BJ (cell line): ENCODE measurements around the gene PLA2G2E. TPM values are rescaled to one million over a fixed set of nuclear protein-coding genes. Genes with fewer than 3 reads are reported as not detected.
A peak's percentile ranks its signal among the peaks of the same experiment; 100 is the strongest.

ENCODE experiments used
- CTCF ChIA-PET: fragments of 350-600 bp; formaldehyde crosslinking; extraction: SDS; loops from one replicate; lab custom pipeline; 2021; ENCODE audit warnings: antibody characterized with exemption, inconsistent platforms; lab: Yijun Ruan, JAX
- POLR2A ChIA-PET: fragments of 300-600 bp; sonication (Branson Sonifier 250); formaldehyde crosslinking; extraction: SDS; loops from one replicate; lab custom pipeline; 2021; ENCODE audit warnings: antibody characterized with exemption; lab: Charles Lee
- DNase-seq: peaks from one replicate; pipeline ENCODE4 v3.0.0-alpha.2; 2011; ENCODE audit warnings: low read depth
- H3K27me3 ChIP-seq: 2 replicates; pipeline ENCODE4 v1.6.0; 2011; ENCODE audit warnings: low read length; ENCODE audit not compliant: control insufficient read depth, insufficient read depth
- H3K36me3 ChIP-seq: 2 replicates; pipeline ENCODE4 v1.5.1; 2011; ENCODE audit warnings: low read length; ENCODE audit not compliant: control insufficient read depth, insufficient read depth
- H3K4me3 ChIP-seq: 2 replicates; pipeline ENCODE4 v1.5.1; 2011; ENCODE audit warnings: low read depth, mild to moderate bottlenecking, control low read depth, low read length
- polyA plus RNA-seq: library from polyadenylated mRNA; depleted of rRNA; stranded (reverse); fragments of >200 nt; gene quantifications from 2 replicates; pipeline ENCODE4 v1.2.3, GENCODE V29; 2011
- TF ChIP-seq, protein P1 (sequence below): IDR thresholded peaks from 2 replicates; pipeline ENCODE4 v1.5.1; 2011; ENCODE audit warnings: low read depth, mild to moderate bottlenecking, control low read depth, inconsistent platforms, low read length, moderate library complexity; ENCODE audit not compliant: insufficient read depth

PLA2G2E gene
- polyA plus RNA-seq, 1 experiment = not detected

DNA sequence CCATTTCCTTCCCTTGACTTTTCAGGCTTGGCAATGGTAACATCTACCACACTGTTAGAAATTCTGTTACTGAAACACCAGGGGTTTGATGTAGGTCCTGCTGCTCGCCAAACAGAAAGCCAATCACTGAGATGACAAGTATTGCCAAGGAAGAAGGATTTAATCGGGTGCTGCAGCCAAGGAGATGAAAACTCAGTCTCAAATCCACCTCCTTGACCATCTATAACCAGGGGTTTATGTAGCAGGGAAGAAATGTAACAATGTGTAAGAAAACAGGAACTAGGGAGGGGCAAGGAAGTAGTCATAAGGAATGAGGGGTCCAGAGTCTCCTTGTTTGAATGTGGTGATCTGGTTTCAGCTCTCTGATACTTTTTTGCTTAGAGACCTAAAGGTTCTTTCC, 30.6 kb upstream of the PLA2G2E start:
- CTCF ChIA-PET = no interaction called here
- DNase-seq = no peak
- Histone ChIP-seq H3K36me3 (no peaks in the 10 kb centered on the region), H3K27me3 (peaks cover 3% of the 10 kb centered on the region; the same call in 1 of the 2 replicates), H3K4me3 (no peak overlapping the region)
- POLR2A ChIA-PET = no interaction called here
- TF ChIP-seq, protein P1, sequence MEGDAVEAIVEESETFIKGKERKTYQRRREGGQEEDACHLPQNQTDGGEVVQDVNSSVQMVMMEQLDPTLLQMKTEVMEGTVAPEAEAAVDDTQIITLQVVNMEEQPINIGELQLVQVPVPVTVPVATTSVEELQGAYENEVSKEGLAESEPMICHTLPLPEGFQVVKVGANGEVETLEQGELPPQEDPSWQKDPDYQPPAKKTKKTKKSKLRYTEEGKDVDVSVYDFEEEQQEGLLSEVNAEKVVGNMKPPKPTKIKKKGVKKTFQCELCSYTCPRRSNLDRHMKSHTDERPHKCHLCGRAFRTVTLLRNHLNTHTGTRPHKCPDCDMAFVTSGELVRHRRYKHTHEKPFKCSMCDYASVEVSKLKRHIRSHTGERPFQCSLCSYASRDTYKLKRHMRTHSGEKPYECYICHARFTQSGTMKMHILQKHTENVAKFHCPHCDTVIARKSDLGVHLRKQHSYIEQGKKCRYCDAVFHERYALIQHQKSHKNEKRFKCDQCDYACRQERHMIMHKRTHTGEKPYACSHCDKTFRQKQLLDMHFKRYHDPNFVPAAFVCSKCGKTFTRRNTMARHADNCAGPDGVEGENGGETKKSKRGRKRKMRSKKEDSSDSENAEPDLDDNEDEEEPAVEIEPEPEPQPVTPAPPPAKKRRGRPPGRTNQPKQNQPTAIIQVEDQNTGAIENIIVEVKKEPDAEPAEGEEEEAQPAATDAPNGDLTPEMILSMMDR = no peak

DNA sequence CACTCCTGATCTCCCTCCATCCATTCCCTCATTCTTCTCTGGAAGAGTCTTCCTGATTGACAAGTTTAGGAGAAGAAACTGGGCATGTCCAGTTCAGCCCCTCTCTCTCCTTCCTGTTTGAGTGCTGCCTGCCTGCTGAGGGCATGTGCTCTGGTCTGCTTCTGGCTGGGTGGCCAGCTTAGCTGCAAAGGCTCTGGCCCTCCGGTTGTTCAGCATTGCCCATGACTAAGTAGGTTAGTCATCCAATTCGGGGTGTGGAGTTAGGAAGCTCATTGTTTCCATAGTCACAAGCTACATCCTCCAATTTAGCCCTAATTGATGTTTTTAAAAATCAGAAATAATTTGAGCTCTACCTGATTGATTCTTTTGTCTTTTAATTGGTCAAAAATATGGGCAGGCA, 25.6 kb upstream of the PLA2G2E start:
- Histone ChIP-seq H3K4me3 (no peak overlapping the region), H3K36me3 (no peaks in the 10 kb centered on the region), H3K27me3 (no peaks in the 10 kb centered on the region; the same call in 1 of the 2 replicates)
- peak; percentile 7 for DNase-seq
- ChIA-PET CTCF (interaction anchor here (0.7 to 1.0 kb wide), 4 partner anchors 30 to 264 kb away, joined by 3 to 4 read pairs (median 3); no protein-coding TSS in a partner anchor), POLR2A (no interaction called here)
- TF ChIP-seq, protein P1 = no peak

DNA sequence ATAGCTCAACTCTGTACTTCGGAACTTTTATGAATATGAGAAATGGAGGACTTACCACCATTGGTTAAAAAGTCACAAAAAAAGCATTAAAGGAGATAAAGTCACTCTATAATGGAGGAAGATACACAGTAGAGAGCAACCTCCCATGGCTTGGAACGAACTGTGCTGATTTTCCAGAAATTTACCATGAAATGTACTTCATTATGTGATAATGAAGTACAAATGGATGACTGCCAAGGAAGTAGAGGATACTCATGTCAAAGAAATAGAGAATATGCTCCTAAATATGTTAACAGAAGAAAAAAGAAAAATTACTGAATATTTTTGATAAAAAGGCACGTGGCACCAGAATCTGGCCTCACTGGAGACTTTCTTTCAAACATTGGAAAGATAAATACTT, 23.6 kb upstream of the PLA2G2E start:
- no peak for DNase-seq
- H3K27me3 ChIP-seq = no peaks in the 10 kb centered on the region; the same call in 1 of the 2 replicates
- TF ChIP-seq, protein P1 = no peak
- no peaks in the 10 kb centered on the region for H3K36me3 ChIP-seq
- ChIA-PET CTCF (no interaction called here), POLR2A (no interaction called here)
- H3K4me3 ChIP-seq = no peak overlapping the region

DNA sequence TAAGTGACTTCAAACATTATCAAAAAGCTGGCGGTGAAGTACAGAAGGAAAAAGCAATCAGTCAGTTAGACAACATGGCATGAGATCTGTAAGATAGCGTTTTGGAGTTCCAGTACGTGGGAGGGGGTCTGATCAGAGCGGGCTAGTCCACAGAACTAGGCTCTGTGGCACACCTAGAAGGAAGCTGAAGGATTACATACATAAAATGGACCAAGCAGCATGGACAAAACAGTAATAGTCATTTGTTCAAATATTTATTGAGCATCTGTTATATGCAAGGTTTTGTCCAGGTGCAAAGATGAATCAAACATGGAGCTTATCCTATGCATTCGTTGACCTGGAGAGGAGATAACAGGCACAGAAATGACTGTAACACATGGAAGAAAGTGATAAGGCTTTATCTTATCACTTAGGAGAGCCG, 22.9 kb upstream of the PLA2G2E start:
- H3K27me3 ChIP-seq = no peaks in the 10 kb centered on the region; the same call in 1 of the 2 replicates
- no peak overlapping the region for H3K4me3 ChIP-seq
- ChIA-PET POLR2A (no interaction called here), CTCF (no interaction called here)
- TF ChIP-seq, protein P1 = no peak
- H3K36me3 ChIP-seq = no peaks in the 10 kb centered on the region
- DNase-seq = no peak

DNA sequence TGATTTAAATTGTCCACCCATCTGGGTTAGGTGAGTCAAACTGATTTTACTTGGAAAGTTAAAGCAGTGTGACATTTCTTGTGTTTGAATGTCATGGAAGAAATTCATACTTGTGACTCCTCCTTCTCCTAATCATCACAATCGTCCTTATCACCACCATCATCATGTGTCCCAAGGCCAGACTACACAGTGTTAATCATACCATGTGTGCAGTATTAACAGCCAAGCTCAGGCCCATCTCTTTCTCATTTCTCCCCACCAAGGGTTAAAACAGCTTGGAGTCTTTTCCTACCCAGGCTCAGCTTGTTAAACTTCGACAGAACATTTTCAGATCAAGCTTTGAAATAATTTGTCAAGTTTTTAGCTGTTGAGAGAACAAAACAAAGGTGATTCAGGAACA, 22.5 kb upstream of the PLA2G2E start:
- POLR2A ChIA-PET = no interaction called here

More for the DNA sequence above, 22.5 kb upstream of the PLA2G2E start:
- H3K4me3 ChIP-seq = no peak overlapping the region
- TF ChIP-seq, protein P1 = no peak
- no peaks in the 10 kb centered on the region for H3K36me3 ChIP-seq
- no peak for DNase-seq
- no peaks in the 10 kb centered on the region; the same call in 1 of the 2 replicates for H3K27me3 ChIP-seq
- CTCF ChIA-PET = no interaction called here
